ENCODE results near the gene PYGO2.

Gene PYGO2

GRCh38 chr1:155007251-155007828, 45.8 kb upstream of the PYGO2 start:
- TF ChIP-seq CTCF (IDR thresholded peaks at IDR 0.05; ENCODE audit: control insufficient read depth, extremely low read depth, insufficient read depth): no peak
- no peak for DNase-seq (ENCODE audit: low read depth)
- H3K4me3 ChIP-seq (ENCODE audit: low read depth, low read length): peak overlapping the region; percentile 67

GRCh38 chr1:155006601-155007101, 45.1 kb upstream of the PYGO2 start:
- H3K4me3 ChIP-seq (ENCODE audit: low read depth, low read length): peak overlapping the region; percentile 67
- no peak for DNase-seq (ENCODE audit: low read depth)
- TF ChIP-seq CTCF (IDR thresholded peaks at IDR 0.05; ENCODE audit: control insufficient read depth, extremely low read depth, insufficient read depth): no peak

GRCh38 chr1:155005076-155006011, 43.8 kb upstream of the PYGO2 start:
- no peak for TF ChIP-seq CTCF (IDR thresholded peaks at IDR 0.05; ENCODE audit: control insufficient read depth, extremely low read depth, insufficient read depth)
- H3K4me3 ChIP-seq (ENCODE audit: low read depth, low read length): peak overlapping the region; percentile 67
- DNase-seq (ENCODE audit: low read depth): peak; percentile 93

- TF ChIP-seq CTCF (IDR thresholded peaks at IDR 0.05; ENCODE audit: control insufficient read depth, extremely low read depth, insufficient read depth): no peak
- H3K4me3 ChIP-seq (ENCODE audit: low read depth, low read length): peak overlapping the region; percentile 67
- DNase-seq (ENCODE audit: low read depth): no peak
Observed at GRCh38 chr1:155004352-155005075, 42.9 kb upstream of the PYGO2 start.

- DNase-seq (ENCODE audit: low read depth): no peak
- peak overlapping the region; percentile 67 for H3K4me3 ChIP-seq (ENCODE audit: low read depth, low read length)
- no peak for TF ChIP-seq CTCF (IDR thresholded peaks at IDR 0.05; ENCODE audit: control insufficient read depth, extremely low read depth, insufficient read depth)
Observed at GRCh38 chr1:155003766-155004351, 42.3 kb upstream of the PYGO2 start.

GRCh38 chr1:155003227-155003765, 41.7 kb upstream of the PYGO2 start:
- TF ChIP-seq CTCF (IDR thresholded peaks at IDR 0.05; ENCODE audit: control insufficient read depth, extremely low read depth, insufficient read depth): no peak
- DNase-seq (ENCODE audit: low read depth): no peak
- peak overlapping the region; percentile 67 for H3K4me3 ChIP-seq (ENCODE audit: low read depth, low read length)

All from LNCaP clone FGC (cell line).